ENCODE results near the gene TYMS.
"Not testable (repeated sequence)": the region's sequence is repeated elsewhere in the genome, so short reads cannot be mapped to it uniquely, and the experiment has no call there.

Gene TYMS

GRCh38 chr18:677951-678381 is 20.5 kb downstream of the TYMS start:
- peaks cover 59% of the 10 kb centered on the region for H3K36me3 ChIP-seq (ENCODE audit: insufficient read depth, low read length)
- WGBS = 94% methylated on average over 14 of the region's 14 CpGs
- H3K27ac ChIP-seq (ENCODE audit: low read depth, low read length) = no peak overlapping the region
- no peak overlapping the region for H3K4me3 ChIP-seq (ENCODE audit: low read length)
- H3K4me1 ChIP-seq (ENCODE audit: insufficient read depth, low read length) = no peaks in the 10 kb centered on the region
- H3K9ac ChIP-seq (ENCODE audit: low read depth, low read length) = no peak overlapping the region
- H3K27me3 ChIP-seq (ENCODE audit: insufficient read depth, low read length) = no peaks in the 10 kb centered on the region
- H3K9me3 ChIP-seq (ENCODE audit: insufficient read depth, low read depth, low read length) = no peaks in the 10 kb centered on the region

GRCh38 chr18:678482-679182 is 21.2 kb downstream of the TYMS start:
- H3K9ac ChIP-seq (ENCODE audit: low read depth, low read length) = no peak overlapping the region
- H3K27ac ChIP-seq (ENCODE audit: low read depth, low read length) = no peak overlapping the region
- no peak overlapping the region for H3K4me3 ChIP-seq (ENCODE audit: low read length)
- 94% methylated on average over 15 of the region's 15 CpGs for WGBS
- H3K4me1 ChIP-seq (ENCODE audit: insufficient read depth, low read length) = no peaks in the 10 kb centered on the region
- no peaks in the 10 kb centered on the region for H3K9me3 ChIP-seq (ENCODE audit: insufficient read depth, low read depth, low read length)
- peaks cover 59% of the 10 kb centered on the region for H3K36me3 ChIP-seq (ENCODE audit: insufficient read depth, low read length)
- no peaks in the 10 kb centered on the region for H3K27me3 ChIP-seq (ENCODE audit: insufficient read depth, low read length)

- Histone ChIP-seq H3K9ac (ENCODE audit: low read depth, low read length) (no peak overlapping the region), H3K27me3 (ENCODE audit: insufficient read depth, low read length) (no peaks in the 10 kb centered on the region), H3K4me1 (ENCODE audit: insufficient read depth, low read length) (no peaks in the 10 kb centered on the region), H3K4me3 (ENCODE audit: low read length) (no peak overlapping the region), H3K27ac (ENCODE audit: low read depth, low read length) (no peak overlapping the region), H3K9me3 (ENCODE audit: insufficient read depth, low read depth, low read length) (no peaks in the 10 kb centered on the region), H3K36me3 (ENCODE audit: insufficient read depth, low read length) (peaks cover 51% of the 10 kb centered on the region)
- 97% methylated on average over 4 of the region's 4 CpGs for whole genome bisulfite sequencing
Observed at GRCh38 chr18:679516-679915, 22.1 kb downstream of the TYMS start.

- H3K36me3 ChIP-seq (ENCODE audit: insufficient read depth, low read length) = peaks cover 43% of the 10 kb centered on the region
- no peaks in the 10 kb centered on the region for H3K9me3 ChIP-seq (ENCODE audit: insufficient read depth, low read depth, low read length)
- 95% methylated on average over 4 of the region's 4 CpGs for WGBS
Observed at GRCh38 chr18:680392-680791, 22.9 kb downstream of the TYMS start.

GRCh38 chr18:681985-682384 is 24.5 kb downstream of the TYMS start:
- WGBS = 96% methylated on average over 5 of the region's 5 CpGs
- H3K27ac ChIP-seq (ENCODE audit: low read depth, low read length) = no peak overlapping the region
- H3K36me3 ChIP-seq (ENCODE audit: insufficient read depth, low read length) = peaks cover 40% of the 10 kb centered on the region
- H3K9ac ChIP-seq (ENCODE audit: low read depth, low read length) = no peak overlapping the region
- no peak overlapping the region for H3K4me3 ChIP-seq (ENCODE audit: low read length)
- H3K4me1 ChIP-seq (ENCODE audit: insufficient read depth, low read length) = peaks cover 15% of the 10 kb centered on the region; the same call in 1 of the 2 replicates
- no peaks in the 10 kb centered on the region for H3K27me3 ChIP-seq (ENCODE audit: insufficient read depth, low read length)
- no peaks in the 10 kb centered on the region for H3K9me3 ChIP-seq (ENCODE audit: insufficient read depth, low read depth, low read length)

More at GRCh38 chr18:680392-680791, 22.9 kb downstream of the TYMS start:
- no peak overlapping the region for H3K27ac ChIP-seq (ENCODE audit: low read depth, low read length)
- no peak overlapping the region for H3K9ac ChIP-seq (ENCODE audit: low read depth, low read length)
- H3K4me1 ChIP-seq (ENCODE audit: insufficient read depth, low read length) = peaks cover 3% of the 10 kb centered on the region; the same call in 1 of the 2 replicates
- no peak overlapping the region for H3K4me3 ChIP-seq (ENCODE audit: low read length)
- no peaks in the 10 kb centered on the region for H3K27me3 ChIP-seq (ENCODE audit: insufficient read depth, low read length)

- H3K36me3 ChIP-seq (ENCODE audit: insufficient read depth, low read length) = peaks cover 37% of the 10 kb centered on the region
- peaks cover 19% of the 10 kb centered on the region; the same call in 1 of the 2 replicates for H3K4me1 ChIP-seq (ENCODE audit: insufficient read depth, low read length)
- H3K27ac ChIP-seq (ENCODE audit: low read depth, low read length); H3K9me3 ChIP-seq (ENCODE audit: insufficient read depth, low read depth, low read length); H3K9ac ChIP-seq (ENCODE audit: low read depth, low read length); H3K4me3 ChIP-seq (ENCODE audit: low read length); H3K27me3 ChIP-seq (ENCODE audit: insufficient read depth, low read length): not testable (repeated sequence)
- 97% methylated on average over 9 of the region's 9 CpGs for WGBS
Observed at GRCh38 chr18:682416-682815, 25.0 kb downstream of the TYMS start.

- Histone ChIP-seq H3K27me3 (ENCODE audit: insufficient read depth, low read length) (no peaks in the 10 kb centered on the region), H3K27ac (ENCODE audit: low read depth, low read length) (no peak overlapping the region), H3K36me3 (ENCODE audit: insufficient read depth, low read length) (peaks cover 37% of the 10 kb centered on the region), H3K9me3 (ENCODE audit: insufficient read depth, low read depth, low read length) (no peaks in the 10 kb centered on the region), H3K4me1 (ENCODE audit: insufficient read depth, low read length) (peaks cover 22% of the 10 kb centered on the region; the same call in 1 of the 2 replicates), H3K9ac (ENCODE audit: low read depth, low read length) (no peak overlapping the region), H3K4me3 (ENCODE audit: low read length) (no peak overlapping the region)
Observed at GRCh38 chr18:682833-683232, 25.4 kb downstream of the TYMS start.

- no peak overlapping the region for H3K9ac ChIP-seq (ENCODE audit: low read depth, low read length)
- peaks cover 22% of the 10 kb centered on the region; the same call in 1 of the 2 replicates for H3K4me1 ChIP-seq (ENCODE audit: insufficient read depth, low read length)
- no peak overlapping the region for H3K4me3 ChIP-seq (ENCODE audit: low read length)
- no peak overlapping the region for H3K27ac ChIP-seq (ENCODE audit: low read depth, low read length)
- H3K27me3 ChIP-seq (ENCODE audit: insufficient read depth, low read length) = no peaks in the 10 kb centered on the region; the same call in 1 of the 2 replicates
- 81% methylated on average over 5 of the region's 5 CpGs for WGBS
- H3K9me3 ChIP-seq (ENCODE audit: insufficient read depth, low read depth, low read length) = no peaks in the 10 kb centered on the region
- H3K36me3 ChIP-seq (ENCODE audit: insufficient read depth, low read length) = peaks cover 33% of the 10 kb centered on the region
Observed at GRCh38 chr18:683531-683930, 26.1 kb downstream of the TYMS start.

- no peak overlapping the region for H3K27ac ChIP-seq (ENCODE audit: low read depth, low read length)
- WGBS = 94% methylated on average over 3 of the region's 3 CpGs
- peaks cover 33% of the 10 kb centered on the region for H3K36me3 ChIP-seq (ENCODE audit: insufficient read depth, low read length)
- H3K4me1 ChIP-seq (ENCODE audit: insufficient read depth, low read length) = peaks cover 22% of the 10 kb centered on the region; the same call in 1 of the 2 replicates
- H3K4me3 ChIP-seq (ENCODE audit: low read length) = no peak overlapping the region
- H3K9me3 ChIP-seq (ENCODE audit: insufficient read depth, low read depth, low read length) = no peaks in the 10 kb centered on the region
- H3K27me3 ChIP-seq (ENCODE audit: insufficient read depth, low read length) = no peaks in the 10 kb centered on the region; the same call in 1 of the 2 replicates
- no peak overlapping the region for H3K9ac ChIP-seq (ENCODE audit: low read depth, low read length)
Observed at GRCh38 chr18:685438-685837, 28.0 kb downstream of the TYMS start.

GRCh38 chr18:686339-687111 is 29.1 kb downstream of the TYMS start:
- WGBS = 50% methylated on average over 11 of the region's 11 CpGs
- Histone ChIP-seq H3K36me3 (ENCODE audit: insufficient read depth, low read length) (peaks cover 33% of the 10 kb centered on the region), H3K27me3 (ENCODE audit: insufficient read depth, low read length) (no peaks in the 10 kb centered on the region; the same call in 1 of the 2 replicates), H3K9me3 (ENCODE audit: insufficient read depth, low read depth, low read length) (no peaks in the 10 kb centered on the region), H3K27ac (ENCODE audit: low read depth, low read length) (peak overlapping the region; percentile 60; the same call in 1 of the 2 replicates), H3K4me1 (ENCODE audit: insufficient read depth, low read length) (peaks cover 22% of the 10 kb centered on the region; the same call in 1 of the 2 replicates), H3K4me3 (ENCODE audit: low read length) (no peak overlapping the region), H3K9ac (ENCODE audit: low read depth, low read length) (no peak overlapping the region)

GRCh38 chr18:688323-688722 is 30.9 kb downstream of the TYMS start:
- H3K36me3 ChIP-seq (ENCODE audit: insufficient read depth, low read length) = peaks cover 34% of the 10 kb centered on the region
- H3K9me3 ChIP-seq (ENCODE audit: insufficient read depth, low read depth, low read length) = no peaks in the 10 kb centered on the region
- WGBS = 89% methylated on average over 5 of the region's 5 CpGs
- no peak overlapping the region for H3K27ac ChIP-seq (ENCODE audit: low read depth, low read length)
- no peak overlapping the region for H3K4me3 ChIP-seq (ENCODE audit: low read length)
- no peak overlapping the region for H3K9ac ChIP-seq (ENCODE audit: low read depth, low read length)
- no peaks in the 10 kb centered on the region; the same call in 1 of the 2 replicates for H3K27me3 ChIP-seq (ENCODE audit: insufficient read depth, low read length)
- peaks cover 22% of the 10 kb centered on the region; the same call in 1 of the 2 replicates for H3K4me1 ChIP-seq (ENCODE audit: insufficient read depth, low read length)

All from HUES64 (cell line).